RWPE1 (cell line): ENCODE results near the gene CAMK2D.

Experiments used
- CTCF ChIA-PET: fragments of 350-600 bp; sonication (Branson Sonifier 250); formaldehyde crosslinking; extraction: SDS; loops from one replicate; lab custom pipeline; 2021; lab: Yijun Ruan, JAX
- POLR2A ChIA-PET: fragments of 400-600 bp; formaldehyde crosslinking; extraction: SDS; loops from one replicate; lab custom pipeline; 2020; ENCODE audit warnings: antibody characterized with exemption; ENCODE audit not compliant: low non-redundant PET; lab: Yijun Ruan, JAX
- DNase-seq: peaks from one replicate; pipeline ENCODE4 v3.0.0; 2012; ENCODE audit warnings: low spot score
- H3K27ac ChIP-seq: fragments of 450-650 bp; 2 replicates; pipeline ENCODE4 v1.5.1; 2017
- TF ChIP-seq, protein P1 (sequence below): fragments of 450-650 bp; conservative IDR thresholded peaks from 2 replicates; pipeline ENCODE4 v1.5.1; 2017; ENCODE audit warnings: low read depth, mild to moderate bottlenecking

Gene CAMK2D

DNA sequence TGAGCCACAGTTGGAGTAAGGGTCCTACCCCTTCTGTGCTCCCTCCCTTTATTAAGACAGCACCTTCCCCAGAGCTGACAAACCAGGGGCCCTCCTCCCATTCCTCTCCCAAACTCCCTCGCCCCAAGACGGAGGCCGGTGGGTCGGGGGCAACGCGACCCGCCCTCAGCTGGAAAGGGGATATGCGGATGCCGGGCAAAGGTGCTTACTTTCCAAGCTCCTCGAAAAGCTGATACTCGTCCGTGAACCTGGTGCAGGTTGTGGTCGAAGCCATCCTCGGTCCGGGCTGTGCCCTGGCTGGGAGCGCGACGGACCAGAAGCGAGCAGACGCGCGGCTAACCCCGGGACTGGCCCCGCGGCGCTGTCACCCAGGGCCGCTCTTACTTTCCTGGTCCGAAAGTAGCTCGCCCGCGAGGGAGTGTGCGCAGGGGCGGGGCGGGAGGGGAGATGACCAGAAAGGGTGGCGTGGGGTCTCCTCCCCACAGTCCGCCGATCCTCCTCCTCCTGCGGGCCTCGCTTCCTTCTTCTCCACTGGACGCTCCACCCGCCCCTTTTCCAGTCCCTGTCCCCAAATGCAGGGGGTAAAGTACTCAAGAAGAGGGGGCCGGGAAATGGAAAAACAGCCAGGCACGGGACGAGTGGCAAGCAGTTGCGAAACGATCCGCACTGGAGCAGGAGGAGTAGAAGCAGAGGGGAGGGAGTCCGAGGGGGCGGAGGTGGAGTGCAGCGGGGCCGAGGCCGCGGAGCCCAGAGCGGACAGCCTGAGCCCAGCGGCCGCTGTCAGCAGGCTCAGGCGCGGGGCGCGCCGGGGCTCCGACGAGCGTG lies 531 bp downstream of the CAMK2D start:
- H3K27ac ChIP-seq: peak overlapping the region; percentile 100
- TF ChIP-seq, protein P1, sequence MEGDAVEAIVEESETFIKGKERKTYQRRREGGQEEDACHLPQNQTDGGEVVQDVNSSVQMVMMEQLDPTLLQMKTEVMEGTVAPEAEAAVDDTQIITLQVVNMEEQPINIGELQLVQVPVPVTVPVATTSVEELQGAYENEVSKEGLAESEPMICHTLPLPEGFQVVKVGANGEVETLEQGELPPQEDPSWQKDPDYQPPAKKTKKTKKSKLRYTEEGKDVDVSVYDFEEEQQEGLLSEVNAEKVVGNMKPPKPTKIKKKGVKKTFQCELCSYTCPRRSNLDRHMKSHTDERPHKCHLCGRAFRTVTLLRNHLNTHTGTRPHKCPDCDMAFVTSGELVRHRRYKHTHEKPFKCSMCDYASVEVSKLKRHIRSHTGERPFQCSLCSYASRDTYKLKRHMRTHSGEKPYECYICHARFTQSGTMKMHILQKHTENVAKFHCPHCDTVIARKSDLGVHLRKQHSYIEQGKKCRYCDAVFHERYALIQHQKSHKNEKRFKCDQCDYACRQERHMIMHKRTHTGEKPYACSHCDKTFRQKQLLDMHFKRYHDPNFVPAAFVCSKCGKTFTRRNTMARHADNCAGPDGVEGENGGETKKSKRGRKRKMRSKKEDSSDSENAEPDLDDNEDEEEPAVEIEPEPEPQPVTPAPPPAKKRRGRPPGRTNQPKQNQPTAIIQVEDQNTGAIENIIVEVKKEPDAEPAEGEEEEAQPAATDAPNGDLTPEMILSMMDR: no peak
- ChIA-PET POLR2A (no interaction called here), CTCF (interaction anchor here (0.6 to 1.0 kb wide), 3 partner anchors 261 to 624 kb away, joined by 3 to 5 read pairs (median 4); no protein-coding TSS in a partner anchor)
- peak; percentile 51 for DNase-seq

DNA sequence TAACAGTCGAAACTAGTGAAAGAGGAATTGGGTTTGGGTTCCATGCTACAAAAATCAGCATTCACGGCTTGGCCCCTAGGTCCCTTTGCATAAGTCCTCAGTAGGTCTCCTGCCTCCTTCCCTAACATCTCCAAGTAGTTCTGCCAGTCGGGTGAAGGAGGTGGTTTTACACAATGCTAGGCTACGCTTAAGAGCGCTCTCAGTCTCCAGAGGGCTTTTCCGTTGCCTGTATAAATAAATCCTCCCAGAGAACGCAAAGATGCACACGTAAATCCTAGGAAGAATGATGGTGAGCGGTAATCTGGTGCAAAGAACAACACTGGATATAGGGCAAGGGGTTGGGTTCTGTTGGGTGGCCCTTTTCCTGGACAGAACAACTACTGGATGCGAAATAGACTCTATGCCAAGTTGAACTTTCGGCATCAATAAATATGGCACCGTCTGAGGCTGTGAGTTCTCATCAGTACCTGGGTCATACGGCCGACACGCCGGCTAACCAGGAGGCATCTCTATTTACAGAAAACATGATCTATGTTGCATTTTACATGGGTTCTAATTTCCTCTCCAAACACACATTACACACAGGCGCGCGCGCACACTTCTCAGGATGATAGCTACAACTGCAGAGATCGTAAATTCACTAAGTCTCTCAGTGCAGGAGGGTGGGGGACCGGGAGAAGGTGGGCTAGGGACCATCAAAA lies 1.3 kb downstream of the CAMK2D start:
- ChIA-PET CTCF (interaction anchor here (0.6 to 1.0 kb wide), 2 partner anchors 314 to 624 kb away, joined by 3 to 4 read pairs; no protein-coding TSS in a partner anchor), POLR2A (no interaction called here)
- peak; percentile 19 for DNase-seq
- H3K27ac ChIP-seq: peak overlapping the region; percentile 100
- TF ChIP-seq, protein P1: no peak

DNA sequence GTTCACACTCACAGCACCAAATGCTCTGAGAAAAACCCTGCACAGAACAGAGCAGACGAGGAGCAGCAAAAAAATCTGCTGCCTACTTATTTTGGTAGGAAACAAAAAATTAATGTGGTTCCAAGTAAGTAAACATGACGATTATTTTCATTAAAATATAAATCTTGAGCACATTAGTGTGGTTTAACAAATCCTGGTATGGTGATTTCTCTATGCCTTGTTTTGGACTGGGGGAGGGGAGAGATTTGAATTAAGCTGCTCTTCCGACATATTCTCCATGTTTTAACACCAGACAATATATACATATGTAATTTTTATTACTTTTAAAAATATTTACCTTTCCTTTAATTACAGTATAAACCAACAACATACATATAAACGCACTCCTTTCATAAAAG lies 1.8 kb downstream of the CAMK2D start:
- TF ChIP-seq, protein P1: no peak
- POLR2A ChIA-PET: no interaction called here
- no peak overlapping the region for H3K27ac ChIP-seq
- no peak for DNase-seq
- CTCF ChIA-PET: no interaction called here

DNA sequence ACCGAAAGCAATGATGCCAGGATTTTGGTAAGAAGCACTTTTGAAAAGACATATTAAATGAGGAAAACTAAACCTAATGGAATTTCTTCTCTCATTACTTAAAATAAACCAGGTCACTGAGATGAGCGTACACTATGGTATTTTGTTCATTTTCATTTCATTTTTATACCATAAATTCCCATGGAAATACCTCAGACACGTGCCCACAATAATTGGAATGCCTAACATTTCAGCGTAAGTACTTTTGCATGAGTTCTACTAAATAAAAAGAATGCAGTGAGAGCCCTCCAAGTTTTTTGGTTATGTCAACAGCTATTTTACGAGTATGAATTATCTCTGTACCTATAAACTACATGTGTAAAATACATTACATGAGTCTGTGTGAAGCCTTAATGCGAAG lies 3.2 kb downstream of the CAMK2D start:
- ChIA-PET POLR2A (no interaction called here), CTCF (interaction anchor here (1.0 kb wide), 1 partner anchor 211 kb away, joined by 4 read pairs; no protein-coding TSS in a partner anchor)
- DNase-seq: no peak
- no peak overlapping the region for H3K27ac ChIP-seq
- TF ChIP-seq, protein P1: no peak

DNA sequence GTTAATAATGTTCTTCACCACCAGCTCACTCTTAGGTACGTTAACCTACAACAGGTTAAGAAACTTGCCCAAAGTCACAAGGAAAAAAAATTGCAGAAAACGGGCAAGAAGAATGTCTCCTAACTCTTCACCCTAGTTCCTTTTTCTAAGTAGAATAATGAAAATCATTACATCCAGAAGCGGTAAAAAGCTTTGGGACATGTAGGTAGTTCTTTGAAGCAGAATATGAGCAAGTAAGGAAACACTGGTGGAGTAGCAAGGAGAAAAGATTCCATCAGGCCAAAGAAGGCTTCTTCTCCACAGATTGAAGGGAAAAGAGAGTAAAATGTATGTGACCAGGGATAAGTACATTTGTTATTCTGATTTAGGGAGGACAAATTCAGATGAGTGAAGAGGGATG lies 4.1 kb downstream of the CAMK2D start:
- no peak for DNase-seq
- TF ChIP-seq, protein P1: no peak
- H3K27ac ChIP-seq: no peak overlapping the region
- CTCF ChIA-PET: no interaction called here
- POLR2A ChIA-PET: no interaction called here

DNA sequence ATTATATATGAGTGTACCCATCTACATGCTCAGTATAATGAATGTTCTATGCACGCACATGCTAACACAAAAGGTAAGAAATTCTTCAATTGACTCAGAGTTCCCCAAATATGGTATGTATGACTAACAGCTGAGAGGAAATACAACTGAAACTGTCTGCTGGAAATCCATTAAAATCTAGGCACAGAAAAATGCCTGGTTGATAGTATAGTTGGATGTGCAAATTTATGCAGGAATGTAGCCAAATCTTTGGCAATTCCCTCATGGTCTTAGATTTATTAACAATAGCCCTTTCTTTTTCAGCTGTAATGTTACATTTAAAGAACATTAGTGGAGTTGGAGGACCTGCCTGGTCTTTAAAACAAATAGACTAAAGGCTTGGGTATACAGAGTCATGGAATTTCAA lies 5.5 kb downstream of the CAMK2D start:
- CTCF ChIA-PET: no interaction called here
- peak; percentile 40 for DNase-seq

More for the DNA sequence above, 5.5 kb downstream of the CAMK2D start:
- TF ChIP-seq, protein P1: no peak
- no peak overlapping the region for H3K27ac ChIP-seq
- POLR2A ChIA-PET: no interaction called here
